ENCODE results near the gene AKAP8L.

Gene AKAP8L

GRCh38 chr19:15427350-15427700 lies 8.5 kb upstream of the AKAP8L start:
- ChIA-PET POLR2A (no interaction called here), CTCF (no interaction called here)
- no peak for DNase-seq (ENCODE audit: low read depth, low spot score)
- H3K4me3 ChIP-seq (ENCODE audit: low read depth, low read length) = no peak overlapping the region
- no peak for TF ChIP-seq CTCF (IDR thresholded peaks at IDR 0.05; ENCODE audit: insufficient read depth, low read length, missing control alignments)

GRCh38 chr19:15426485-15427349 lies 7.9 kb upstream of the AKAP8L start:
- ChIA-PET POLR2A (no interaction called here), CTCF (no interaction called here)
- no peak for TF ChIP-seq CTCF (IDR thresholded peaks at IDR 0.05; ENCODE audit: insufficient read depth, low read length, missing control alignments)
- H3K4me3 ChIP-seq (ENCODE audit: low read depth, low read length) = no peak overlapping the region
- DNase-seq (ENCODE audit: low read depth, low spot score) = no peak

- H3K4me3 ChIP-seq (ENCODE audit: low read depth, low read length) = no peak overlapping the region
- TF ChIP-seq CTCF (IDR thresholded peaks at IDR 0.05; ENCODE audit: insufficient read depth, low read length, missing control alignments) = no peak
- ChIA-PET POLR2A (no interaction called here), CTCF (no interaction called here)
- no peak for DNase-seq (ENCODE audit: low read depth, low spot score)
These were observed 6.6 kb upstream of the AKAP8L start for GRCh38 chr19:15425321-15425950.

- H3K4me3 ChIP-seq (ENCODE audit: low read depth, low read length) = no peak overlapping the region
- TF ChIP-seq CTCF (IDR thresholded peaks at IDR 0.05; ENCODE audit: insufficient read depth, low read length, missing control alignments) = no peak
- POLR2A ChIA-PET = no interaction called here
- DNase-seq (ENCODE audit: low read depth, low spot score) = no peak
- CTCF ChIA-PET = no interaction called here
These were observed 6.0 kb upstream of the AKAP8L start for GRCh38 chr19:15424692-15425272.

- ChIA-PET CTCF (interaction anchor here (0.8 kb wide), 1 partner anchor 13 kb away, joined by 3 read pairs; no protein-coding TSS in a partner anchor), POLR2A (no interaction called here)
- no peak for DNase-seq (ENCODE audit: low read depth, low spot score)
- no peak overlapping the region for H3K4me3 ChIP-seq (ENCODE audit: low read depth, low read length)
- TF ChIP-seq CTCF (IDR thresholded peaks at IDR 0.05; ENCODE audit: insufficient read depth, low read length, missing control alignments) = no peak
These were observed 5.3 kb upstream of the AKAP8L start for GRCh38 chr19:15424121-15424520.

GRCh38 chr19:15423130-15423529 lies 4.3 kb upstream of the AKAP8L start:
- TF ChIP-seq CTCF (IDR thresholded peaks at IDR 0.05; ENCODE audit: insufficient read depth, low read length, missing control alignments) = no peak
- POLR2A ChIA-PET = no interaction called here
- DNase-seq (ENCODE audit: low read depth, low spot score) = no peak
- H3K4me3 ChIP-seq (ENCODE audit: low read depth, low read length) = no peak overlapping the region
- CTCF ChIA-PET = no interaction called here

Measured in AG04449 (cell line).